Prostate gland (tissue), 2 donors: Measurements from ENCODE around the gene RGS3.

Experiments
- POLR2A ChIP-seq: fragments of 450-650 bp; IDR thresholded peaks from one replicate; pipeline ENCODE4 v1.6.1; 2016; ENCODE audit warnings: antibody characterized with exemption, mild to moderate bottlenecking
- POLR2AphosphoS5 ChIP-seq: sonication (generic); formaldehyde crosslinking; IDR thresholded peaks from one replicate; pipeline ENCODE4 v1.6.1; 2017; ENCODE audit warnings: antibody characterized with exemption
- TF ChIP-seq, protein P1 (sequence below), 4 experiments: fragments of 200-600 bp in 2 of 4; fragments of 450-650 bp in 2 of 4; sonication (generic) in 2 of 4; IDR thresholded peaks; 1 replicate in 3 of 4; 2 replicates in 1 of 4; pipeline ENCODE4 v1.5.1; 2016 to 2019; ENCODE audit warnings: antibody characterized with exemption in 4 of 4, mild to moderate bottlenecking in 2 of 4, moderate library complexity in 2 of 4

DNA sequence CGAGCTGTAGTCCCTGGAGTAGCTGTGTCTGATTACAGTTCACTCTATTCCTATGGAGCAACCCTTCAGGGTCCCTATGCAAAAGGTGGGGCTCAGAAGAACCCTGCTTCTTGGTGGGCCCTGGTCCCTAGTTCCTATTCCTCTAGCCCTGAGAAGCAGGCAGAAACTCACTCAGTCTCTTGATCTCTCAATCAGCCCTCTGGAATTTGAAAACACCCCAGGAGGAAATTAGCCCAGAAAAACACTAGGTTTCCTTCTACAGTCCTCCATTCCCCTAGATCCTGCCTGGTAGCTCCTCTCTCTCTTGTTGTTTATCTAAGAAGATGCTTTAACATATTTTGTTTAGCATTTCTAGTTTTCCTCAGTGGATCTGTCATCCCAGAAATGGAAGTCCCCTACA lies 7.6 kb downstream of the RGS3 start:
- TF ChIP-seq, protein P1, sequence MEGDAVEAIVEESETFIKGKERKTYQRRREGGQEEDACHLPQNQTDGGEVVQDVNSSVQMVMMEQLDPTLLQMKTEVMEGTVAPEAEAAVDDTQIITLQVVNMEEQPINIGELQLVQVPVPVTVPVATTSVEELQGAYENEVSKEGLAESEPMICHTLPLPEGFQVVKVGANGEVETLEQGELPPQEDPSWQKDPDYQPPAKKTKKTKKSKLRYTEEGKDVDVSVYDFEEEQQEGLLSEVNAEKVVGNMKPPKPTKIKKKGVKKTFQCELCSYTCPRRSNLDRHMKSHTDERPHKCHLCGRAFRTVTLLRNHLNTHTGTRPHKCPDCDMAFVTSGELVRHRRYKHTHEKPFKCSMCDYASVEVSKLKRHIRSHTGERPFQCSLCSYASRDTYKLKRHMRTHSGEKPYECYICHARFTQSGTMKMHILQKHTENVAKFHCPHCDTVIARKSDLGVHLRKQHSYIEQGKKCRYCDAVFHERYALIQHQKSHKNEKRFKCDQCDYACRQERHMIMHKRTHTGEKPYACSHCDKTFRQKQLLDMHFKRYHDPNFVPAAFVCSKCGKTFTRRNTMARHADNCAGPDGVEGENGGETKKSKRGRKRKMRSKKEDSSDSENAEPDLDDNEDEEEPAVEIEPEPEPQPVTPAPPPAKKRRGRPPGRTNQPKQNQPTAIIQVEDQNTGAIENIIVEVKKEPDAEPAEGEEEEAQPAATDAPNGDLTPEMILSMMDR (IDR thresholded peaks at IDR 0.05): no peak
- TF ChIP-seq POLR2A (no peak), POLR2AphosphoS5 (no peak)
